ENCODE data around the gene PKLR.
"Not testable (repeated sequence)": the region's sequence is repeated elsewhere in the genome, so short reads cannot be mapped to it uniquely, and the experiment has no call there.

The PKLR gene

DNA sequence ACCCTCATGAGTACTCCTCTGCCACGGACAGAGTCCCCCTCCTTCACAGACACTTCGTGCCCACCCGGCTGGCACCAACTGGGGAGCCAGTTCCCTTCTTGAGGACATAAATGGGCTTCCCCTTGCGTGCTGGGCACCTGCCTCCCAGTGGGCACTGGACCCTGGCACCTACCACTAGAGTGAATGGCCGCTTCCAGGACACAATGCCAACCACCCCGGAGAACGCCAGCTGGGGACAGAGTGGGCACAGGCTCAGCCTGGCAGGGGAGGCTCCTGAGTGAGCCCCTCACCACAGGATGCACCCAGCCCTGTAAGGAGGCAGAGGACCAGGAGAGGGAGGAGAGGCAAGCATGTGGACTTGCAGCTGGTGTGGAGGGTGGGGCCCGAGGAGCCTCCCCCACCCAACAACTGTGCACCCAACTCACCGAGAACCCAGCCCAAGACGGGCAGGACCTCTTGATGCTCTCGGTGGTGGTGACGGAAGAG, 47.0 kb downstream of the PKLR start:
- DNase-seq = no peak

DNA sequence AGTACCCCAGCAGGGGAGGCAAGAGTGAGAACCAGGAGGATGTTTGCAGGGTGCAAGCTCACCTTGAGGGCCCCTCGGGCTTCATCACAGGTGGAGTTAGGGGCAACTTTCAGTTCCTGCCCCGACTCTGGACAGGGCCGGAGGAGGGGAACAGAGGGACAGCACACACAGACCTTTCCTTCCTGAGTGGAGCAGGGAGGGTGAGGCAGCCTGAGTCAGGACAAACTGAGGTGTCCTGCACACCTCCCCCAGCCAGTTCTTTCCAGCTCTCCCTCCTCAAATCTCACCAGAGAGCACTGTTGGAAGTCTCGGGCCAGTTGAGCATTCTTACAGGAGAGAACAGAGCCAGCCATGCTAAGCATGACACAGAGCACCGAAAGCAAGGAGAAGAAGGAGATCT, 47.4 kb downstream of the PKLR start:
- DNase-seq = no peak

GRCh38 chr1:155253208-155253607, 48.0 kb downstream of the PKLR start:
- no peak for DNase-seq

DNA sequence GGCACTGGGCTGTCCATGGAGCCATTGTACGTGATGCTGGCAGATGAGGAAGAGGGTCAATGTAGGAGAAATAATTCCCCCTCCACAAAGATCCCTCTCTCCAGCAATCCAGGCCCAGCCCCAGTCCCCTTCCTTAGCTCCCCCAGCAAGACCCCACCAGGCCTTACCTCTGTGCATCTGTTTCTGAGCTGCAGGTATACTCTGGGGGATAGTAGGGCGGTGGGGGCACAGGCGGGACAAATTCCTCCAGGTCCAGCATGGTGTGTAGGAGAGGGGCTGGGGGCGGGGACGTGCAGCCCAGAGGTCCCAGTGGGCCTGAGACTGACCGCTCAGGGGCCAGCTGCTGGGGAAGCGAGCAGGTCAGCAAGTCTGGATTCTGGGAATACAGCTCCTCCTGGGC, 49.7 kb downstream of the PKLR start:
- no peak for DNase-seq

- DNase-seq = peak; percentile 91
Measured at GRCh38 chr1:155250633-155251449, 50.4 kb downstream of the PKLR start.

GRCh38 chr1:155250246-155250632, 51.0 kb downstream of the PKLR start:
- no peak for DNase-seq

- DNase-seq = no peak
Measured at GRCh38 chr1:155247667-155248553, 53.3 kb downstream of the PKLR start.

DNA sequence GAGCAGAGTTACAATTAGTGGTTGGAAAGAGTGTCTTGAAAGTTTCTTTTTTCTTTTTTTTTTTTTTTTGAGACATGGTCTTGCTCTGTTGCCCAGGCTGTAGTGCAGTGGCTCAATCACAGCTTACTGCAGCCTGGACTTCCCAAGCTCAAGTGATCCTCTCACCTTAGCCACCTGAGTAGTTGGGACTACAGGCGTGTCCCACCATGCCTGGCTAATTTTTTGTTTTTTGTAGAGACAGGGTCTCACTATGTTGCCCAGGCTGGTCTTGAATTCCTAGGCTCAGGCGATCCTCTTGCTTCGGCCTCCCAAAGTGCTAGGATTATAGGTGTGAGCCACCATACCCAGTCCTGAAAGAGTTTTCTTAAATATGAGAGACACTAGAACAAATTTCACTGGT, 54.4 kb downstream of the PKLR start:
- DNase-seq = not testable (repeated sequence)

- DNase-seq = no peak
Measured at GRCh38 chr1:155245163-155245524, 56.1 kb downstream of the PKLR start.

DNA sequence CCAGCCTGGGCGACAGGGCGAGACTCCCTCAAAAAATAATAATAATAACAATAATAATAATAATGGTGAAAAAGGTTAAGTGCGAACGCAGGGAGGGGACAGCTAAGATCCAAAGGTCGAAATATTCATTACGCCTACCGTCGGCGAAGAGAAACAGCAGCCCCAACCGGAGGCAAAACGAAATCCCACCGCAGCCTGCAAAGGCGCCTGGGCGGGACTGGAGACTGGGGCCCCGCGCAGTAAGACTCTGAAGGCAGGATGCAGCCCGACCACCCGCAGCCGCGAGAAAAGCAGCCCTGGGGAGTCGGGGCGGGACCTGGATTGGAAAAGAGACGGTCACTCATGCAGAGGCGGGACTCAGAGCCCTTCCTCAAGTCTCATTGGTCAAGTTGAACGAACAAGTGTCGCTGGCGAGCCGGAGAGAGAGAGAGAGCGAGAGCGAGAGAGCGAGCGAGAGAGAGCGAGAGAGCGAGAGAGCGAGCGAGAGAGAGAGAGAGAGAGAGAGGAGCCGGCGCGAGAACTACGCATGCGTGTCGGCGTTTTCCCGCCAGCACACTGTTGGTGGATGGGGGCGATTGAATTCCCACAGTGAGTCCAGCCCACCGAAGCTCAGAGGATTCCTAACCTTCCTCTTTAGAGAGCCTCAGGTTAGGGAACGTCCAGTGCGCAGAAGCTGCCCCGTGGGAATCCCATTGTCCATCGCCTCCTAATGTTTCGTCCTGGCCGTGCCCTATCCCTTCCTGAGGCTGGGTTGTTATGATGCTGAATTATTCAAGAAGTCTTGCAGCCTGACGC, 56.7 kb downstream of the PKLR start:
- peak; percentile 100 for DNase-seq

DNA sequence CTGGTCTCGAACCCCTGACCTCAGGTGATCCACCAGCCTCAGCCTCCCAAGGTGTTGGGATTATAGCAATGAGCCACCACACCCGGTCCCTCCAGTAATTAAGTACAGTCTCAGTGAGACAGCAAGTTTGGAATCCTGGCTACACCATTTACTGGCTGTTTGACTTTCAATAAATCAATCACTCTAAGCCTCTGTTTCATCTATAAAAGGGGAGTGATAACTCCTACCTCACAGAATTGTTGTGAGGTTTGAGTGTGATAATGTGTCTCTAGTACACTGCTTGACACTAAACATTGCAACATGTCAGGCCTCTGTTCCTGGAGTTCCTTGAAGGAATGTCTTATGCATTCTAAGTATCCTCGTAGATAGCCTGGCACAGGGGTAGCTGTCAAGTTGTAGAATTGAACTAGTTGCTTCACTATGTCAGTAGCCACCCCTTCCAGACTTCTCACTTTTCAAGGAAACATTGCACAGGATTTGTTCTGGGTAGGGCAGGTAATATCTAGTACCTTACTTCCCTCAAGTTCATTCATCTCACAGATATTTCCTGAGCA, 58.4 kb downstream of the PKLR start:
- DNase-seq = no peak

- DNase-seq = no peak
Measured at GRCh38 chr1:155241841-155242264, 59.4 kb downstream of the PKLR start.

DNA sequence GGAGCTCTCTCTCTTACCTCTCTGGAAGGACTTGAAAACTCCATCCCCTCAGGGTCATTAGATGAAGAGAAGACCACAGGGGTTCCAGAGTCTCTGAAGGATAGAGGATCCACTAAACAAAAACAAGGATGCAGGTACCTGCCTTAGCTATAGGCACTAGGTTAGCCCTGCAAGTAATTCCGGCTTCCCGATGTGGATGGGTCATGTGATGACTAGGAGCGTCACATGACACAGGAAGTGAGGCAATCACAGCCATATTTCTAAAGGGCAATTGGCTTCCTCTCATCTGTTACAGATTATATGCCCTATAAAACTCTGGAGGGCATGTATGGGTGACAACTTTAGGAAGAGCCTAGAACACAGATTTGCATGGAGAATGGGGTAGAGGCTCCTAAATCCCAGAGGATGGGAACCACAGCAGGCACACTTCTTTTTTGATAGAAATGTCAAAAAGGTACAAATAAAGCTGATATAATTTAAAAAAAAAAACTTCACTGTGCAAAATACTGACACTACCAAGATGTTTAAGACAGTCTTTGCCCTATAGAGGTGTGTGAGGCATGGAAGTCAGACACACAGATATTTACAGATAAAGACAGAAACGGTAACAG, 60.1 kb downstream of the PKLR start:
- DNase-seq = peak; percentile 84

Measured in DMS153 (cell line).